Measurements from ENCODE around the gene TMEM88. TPM values are rescaled to one million over a fixed set of nuclear protein-coding genes. Genes with fewer than 3 reads are reported as not detected.

TMEM88 gene
- total and polyA plus RNA-seq, 2 donors (not counting 3 experiments of a cell fraction or from before 2014, with no cell fraction given), result 53.4 to 165 TPM

GRCh38 chr17:7852262-7852670 is 2.6 kb upstream of the TMEM88 start:
- no peak overlapping the region for H2AFZ ChIP-seq (ENCODE audit: low read depth, low read length)
- peaks cover 20% of the 10 kb centered on the region for H3K4me1 ChIP-seq (ENCODE audit: control insufficient read depth, extremely low read depth, insufficient read depth, low read length)
- peaks cover 2% of the 10 kb centered on the region for H3K79me2 ChIP-seq (ENCODE audit: control insufficient read depth, insufficient read depth, low read length)
- POLR2A ChIA-PET, result no interaction called here
- BruUV-seq (replicated peaks), result no TSS peak
- no peak overlapping the region for H3K4me3 ChIP-seq (replicated peaks in 1 of 3; ENCODE audit: insufficient read depth in 1 of 3, low read depth in 1 of 3, low read length in 3 of 3)
- dilution Hi-C loops (cut with MboI; ENCODE audit: extremely low pct_ligation_motif_present, low sequenced_read_pairs), result no loop called here
- CTCF ChIA-PET, result no interaction called here
- peaks cover 6 to 34% of the 10 kb centered on the region in 2 experiments for H3K36me3 ChIP-seq (ENCODE audit: control insufficient read depth in 2 of 2, extremely low read depth in 1 of 2, insufficient read depth in 2 of 2, low read length in 2 of 2)
- no peak overlapping the region for H3K9ac ChIP-seq (replicated peaks; ENCODE audit: extremely low read depth, insufficient read depth, low read length)
- H3K9me3 ChIP-seq (replicated peaks; ENCODE audit: control insufficient read depth, insufficient read depth, low read length), result no peaks in the 10 kb centered on the region
- no peak overlapping the region for H3K4me2 ChIP-seq (ENCODE audit: insufficient read depth, low read length)
- H3K27ac ChIP-seq (ENCODE audit: insufficient read depth, low read depth, low read length), result no peak overlapping the region
- no peaks in the 10 kb centered on the region for H3K27me3 ChIP-seq (ENCODE audit: control insufficient read depth in 2 of 2, insufficient read depth in 2 of 2, low read length in 2 of 2)
- H3K9me1 ChIP-seq (replicated peaks; ENCODE audit: control insufficient read depth, extremely low read depth, insufficient read depth, low read length), result no peaks in the 10 kb centered on the region
- DNase-seq (ENCODE audit: low read depth, low spot score), result no peak
- intact Hi-C loops (cut with micrococcal nuclease), result loop anchor here (10.0 kb wide), 1 partner anchor 827 kb away; the partner anchor contains the start of gene BCL6B
- TF ChIP-seq FOS (IDR thresholded peaks at IDR 0.05; ENCODE audit: borderline replicate concordance, insufficient read depth, low read length) (no peak), JUN (IDR thresholded peaks at IDR 0.05; ENCODE audit: borderline replicate concordance, insufficient read depth, insufficient read length, low read depth) (no peak), MYC (IDR thresholded peaks at IDR 0.05; ENCODE audit: low read depth, low read length) (no peak), MAX (IDR thresholded peaks at IDR 0.05; ENCODE audit: insufficient read depth, insufficient read length) (no peak), CTCF (IDR thresholded peaks at IDR 0.05; ENCODE audit: extremely low read depth in 1 of 2, insufficient read depth in 1 of 2, low read depth in 1 of 2, low read length in 2 of 2) (no peak), EZH2 (IDR thresholded peaks at IDR 0.05; ENCODE audit: borderline replicate concordance, low read depth, low read length, severe bottlenecking) (no peak), POLR2A (IDR thresholded peaks at IDR 0.05; ENCODE audit: low read depth, low read length) (no peak), POLR2AphosphoS5 (IDR thresholded peaks at IDR 0.05; ENCODE audit: insufficient read depth, low read depth, low read length) (no peak), GATA2 (IDR thresholded peaks at IDR 0.05; ENCODE audit: insufficient read depth, insufficient read length, low read depth, low read length) (no peak)
- no peak for FAIRE-seq
- H4K20me1 ChIP-seq (replicated peaks; ENCODE audit: control insufficient read depth, extremely low read depth, insufficient read depth, low read length), result no peaks in the 10 kb centered on the region

Data from endothelial cell of umbilical vein (primary cell).